HCT116 (cell line): ENCODE data around the gene SERTAD4. TPM values are rescaled to one million over a fixed set of nuclear protein-coding genes. Genes with fewer than 3 reads are reported as not detected.

Experiments
- ATAC-seq: fragments of 200-7000 bp; cut with Tn5 transposase; 2 replicates; pipeline ENCODE4 v1.9.1; 2020; ENCODE audit warnings: mild to moderate bottlenecking, moderate library complexity
- BruUV-seq: library from RNA; stranded (reverse); fragments of 400-500 nt; replicated peaks from 2 replicates; lab custom pipeline; 2021; lab: Mats Ljungman, UMichigan
- CTCF ChIA-PET: fragments of 300-600 bp; sonication (Branson Sonifier 250); formaldehyde crosslinking; loops from one replicate; lab custom pipeline; 2021; ENCODE audit warnings: antibody characterized with exemption; lab: Charles Lee
- POLR2A ChIA-PET: fragments of 300-600, 350-600 bp; sonication (Branson Sonifier 250); formaldehyde crosslinking; loops from one replicate; lab custom pipeline; 2021; ENCODE audit warnings: antibody characterized with exemption; lab: Charles Lee
- RAD21 ChIA-PET, 2 experiments: fragments of 300-600 bp; sonication (Branson Sonifier 250); formaldehyde crosslinking; loops; one replicate each; lab custom pipeline; 2023; ENCODE audit warnings: low total read pairs in 2 of 2; ENCODE audit not compliant: uncharacterized antibody in 2 of 2, unreplicated experiment in 2 of 2, low non-redundant PET in 1 of 2; lab: Charles Lee
- DNase-seq: peaks from one replicate; pipeline ENCODE4 v3.0.0-alpha.2; 2010; ENCODE audit warnings: low read depth, low spot score
- H2AFZ ChIP-seq: fragments of 200-600 bp; shearing (Covaris generic), sonication (generic); 2 replicates; pipeline ENCODE4 v1.6.1; 2017; ENCODE audit warnings: low read depth, mixed run types, mixed read lengths, antibody characterized with exemption, low read length; ENCODE audit not compliant: poor library complexity, severe bottlenecking
- H3K27ac ChIP-seq: 2 replicates; pipeline ENCODE4 v1.5.1; 2012; ENCODE audit warnings: low read depth, low read length
- H3K27me3 ChIP-seq: fragments of 200-600 bp; sonication (generic); 2 replicates; pipeline ENCODE4 v1.6.1; 2016; ENCODE audit warnings: mixed run types, low read length, mixed read lengths; ENCODE audit not compliant: insufficient read depth
- H3K36me3 ChIP-seq, 2 experiments: fragments of 200-500 bp in 1 of 2; fragments of 200-600 bp in 1 of 2; sonication (Bioruptor generic) in 1 of 2; sonication (generic) in 1 of 2; 2 replicates each; pipeline versions ENCODE4 v1.5.1 to v1.6.1; 2014 to 2016; ENCODE audit warnings: low read length in 2 of 2, inconsistent platforms in 1 of 2, mixed read lengths in 1 of 2, mixed run types in 1 of 2; ENCODE audit not compliant: insufficient read depth in 2 of 2, control insufficient read depth in 1 of 2
- H3K4me1 ChIP-seq, 2 experiments: fragments of 200-600 bp in 1 of 2; sonication (generic) in 1 of 2; 2 replicates each; pipeline versions ENCODE4 v1.5.1 to v1.6.1; 2012 to 2017; ENCODE audit warnings: low read length in 2 of 2, inconsistent platforms in 1 of 2, mild to moderate bottlenecking in 1 of 2, mixed read lengths in 1 of 2, mixed run types in 1 of 2, moderate library complexity in 1 of 2; ENCODE audit not compliant: insufficient read depth in 2 of 2, control insufficient read depth in 1 of 2
- H3K4me2 ChIP-seq: fragments of 200-600 bp; sonication (generic); 2 replicates; pipeline ENCODE4 v1.6.1; 2017; ENCODE audit warnings: mixed run types, low read length, mixed read lengths
- H3K4me3 ChIP-seq, 2 experiments: fragments of 200-600 bp in 1 of 2; sonication (generic) in 1 of 2; replicated peaks in 1 of 2; 2 replicates each; pipeline ENCODE4 v1.5.1; 2011 to 2016; ENCODE audit warnings: low read length in 2 of 2, control low read depth in 1 of 2, low read depth in 1 of 2, mild to moderate bottlenecking in 1 of 2, mixed read lengths in 1 of 2, mixed run types in 1 of 2
- H3K79me2 ChIP-seq: fragments of 200-600 bp; sonication (generic); 2 replicates; pipeline ENCODE4 v1.6.1; 2017; ENCODE audit warnings: mild to moderate bottlenecking, mixed run types, low read length, moderate library complexity, mixed read lengths; ENCODE audit not compliant: insufficient read depth
- H3K9ac ChIP-seq: fragments of 200-600 bp; sonication (generic); 2 replicates; pipeline ENCODE4 v1.6.1; 2016; ENCODE audit warnings: low read length, mixed read lengths
- H3K9me2 ChIP-seq: fragments of 200-600 bp; sonication (generic), shearing (Covaris generic); 2 replicates; pipeline ENCODE4 v1.6.1; 2017; ENCODE audit warnings: mixed run types, mild to moderate bottlenecking, moderate library complexity; ENCODE audit not compliant: insufficient read depth
- H3K9me3 ChIP-seq, 2 experiments: fragments of 200-500 bp in 1 of 2; fragments of 200-600 bp in 1 of 2; sonication (Bioruptor generic) in 1 of 2; sonication (generic) in 1 of 2; 2 replicates each; pipeline ENCODE4 v1.6.1; 2014 to 2017; ENCODE audit warnings: low read length in 2 of 2, mixed read lengths in 2 of 2, inconsistent platforms in 1 of 2, low read depth in 1 of 2, mild to moderate bottlenecking in 1 of 2, mixed run types in 1 of 2, moderate library complexity in 1 of 2; ENCODE audit not compliant: control insufficient read depth in 1 of 2, insufficient read depth in 1 of 2
- H4K20me1 ChIP-seq: fragments of 200-600 bp; sonication (generic), shearing (Covaris generic); 2 replicates; pipeline ENCODE4 v1.6.1; 2017; ENCODE audit warnings: mixed run types, mild to moderate bottlenecking, moderate library complexity; ENCODE audit not compliant: insufficient read depth
- EGR1 ChIP-seq: IDR thresholded peaks from 2 replicates; pipeline ENCODE4 v1.6.1; 2012; ENCODE audit warnings: low read depth
- FOSL1 ChIP-seq: IDR thresholded peaks from 2 replicates; pipeline ENCODE4 v1.6.1; 2012; ENCODE audit warnings: low read depth
- JUND ChIP-seq: IDR thresholded peaks from 2 replicates; pipeline ENCODE4 v1.6.1; 2012
- MAX ChIP-seq: IDR thresholded peaks from 2 replicates; pipeline ENCODE4 v1.6.1; 2012
- RAD21 ChIP-seq: IDR thresholded peaks from 2 replicates; pipeline ENCODE4 v1.6.1; 2012; ENCODE audit warnings: low read depth, mild to moderate bottlenecking
- TCF7L2 ChIP-seq: IDR thresholded peaks from 2 replicates; pipeline ENCODE4 v1.7.0; 2011; ENCODE audit warnings: borderline replicate concordance, inconsistent platforms; ENCODE audit not compliant: insufficient read depth, insufficient read length; ENCODE audit errors: extremely low read depth
- intact Hi-C: fragments of 100-400 bp; cut with micrococcal nuclease; formaldehyde crosslinking; loops from 2 replicates; pipeline ENCODE4 v1.10.0; 2022
- total RNA-seq: library from RNA; stranded (reverse); gene quantifications from one replicate; pipeline ENCODE4 v1.2.1, GENCODE V29; 2021; ENCODE audit not compliant: unreplicated experiment
- TF ChIP-seq, protein P1 (sequence below), 3 experiments: fragments of 200-600 bp in 1 of 3; sonication (generic) in 1 of 3; IDR thresholded peaks in 2 of 3; conservative IDR thresholded peaks in 1 of 3; 2 replicates each; pipeline ENCODE4 v1.5.1; 2012 to 2017; ENCODE audit warnings: low read depth in 2 of 3, low read length in 2 of 3, antibody characterized with exemption in 1 of 3, borderline replicate concordance in 1 of 3, control low read depth in 1 of 3, mild to moderate bottlenecking in 1 of 3, mixed read lengths in 1 of 3, mixed run types in 1 of 3, moderate library complexity in 1 of 3; ENCODE audit not compliant: insufficient read depth in 1 of 3

SERTAD4 gene
- total RNA-seq, 1 experiment from 2014 or later = 0.07 TPM

- POLR2A ChIA-PET = no interaction called here
- ATAC-seq = no peak
- intact Hi-C loops = no loop called here
Observed at GRCh38 chr1:210207597-210208450, 24.8 kb upstream of the SERTAD4 start.

GRCh38 chr1:210213335-210213734, 19.3 kb upstream of the SERTAD4 start:
- ATAC-seq (no peak), DNase-seq (no peak)
- no peaks in the 10 kb centered on the region for H4K20me1 ChIP-seq
- ChIA-PET RAD21 (no interaction called here), CTCF (no interaction called here), POLR2A (no interaction called here)
- intact Hi-C loops = no loop called here
- no peak overlapping the region for H3K9ac ChIP-seq
- H2AFZ ChIP-seq = no peak overlapping the region
- 0 out of 2 replicates have a peak, but pooled peaks cover 5% of the 10 kb centered on the region for H3K27me3 ChIP-seq
- no peaks in the 10 kb centered on the region for H3K36me3 ChIP-seq
- H3K4me2 ChIP-seq = no peak overlapping the region
- H3K9me2 ChIP-seq = no peaks in the 10 kb centered on the region
- no peak overlapping the region for H3K4me3 ChIP-seq
- no peak overlapping the region for H3K27ac ChIP-seq
- no peaks in the 10 kb centered on the region for H3K9me3 ChIP-seq
- no peaks in the 10 kb centered on the region for H3K4me1 ChIP-seq
- no TSS peak for BruUV-seq
- no peaks in the 10 kb centered on the region for H3K79me2 ChIP-seq
- TF ChIP-seq MAX (no peak), RAD21 (no peak), EGR1 (no peak), TCF7L2 (no peak)
- TF ChIP-seq, protein P1, sequence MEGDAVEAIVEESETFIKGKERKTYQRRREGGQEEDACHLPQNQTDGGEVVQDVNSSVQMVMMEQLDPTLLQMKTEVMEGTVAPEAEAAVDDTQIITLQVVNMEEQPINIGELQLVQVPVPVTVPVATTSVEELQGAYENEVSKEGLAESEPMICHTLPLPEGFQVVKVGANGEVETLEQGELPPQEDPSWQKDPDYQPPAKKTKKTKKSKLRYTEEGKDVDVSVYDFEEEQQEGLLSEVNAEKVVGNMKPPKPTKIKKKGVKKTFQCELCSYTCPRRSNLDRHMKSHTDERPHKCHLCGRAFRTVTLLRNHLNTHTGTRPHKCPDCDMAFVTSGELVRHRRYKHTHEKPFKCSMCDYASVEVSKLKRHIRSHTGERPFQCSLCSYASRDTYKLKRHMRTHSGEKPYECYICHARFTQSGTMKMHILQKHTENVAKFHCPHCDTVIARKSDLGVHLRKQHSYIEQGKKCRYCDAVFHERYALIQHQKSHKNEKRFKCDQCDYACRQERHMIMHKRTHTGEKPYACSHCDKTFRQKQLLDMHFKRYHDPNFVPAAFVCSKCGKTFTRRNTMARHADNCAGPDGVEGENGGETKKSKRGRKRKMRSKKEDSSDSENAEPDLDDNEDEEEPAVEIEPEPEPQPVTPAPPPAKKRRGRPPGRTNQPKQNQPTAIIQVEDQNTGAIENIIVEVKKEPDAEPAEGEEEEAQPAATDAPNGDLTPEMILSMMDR (IDR thresholded peaks at IDR 0.05 in 2 of 3, conservative IDR thresholded peaks at IDR 0.05 in 1 of 3; ENCODE audit: borderline replicate concordance in 1 of 3, insufficient read depth in 1 of 3, low read depth in 2 of 3, low read length in 2 of 3) = no peak

More at GRCh38 chr1:210207597-210208450, 24.8 kb upstream of the SERTAD4 start:
- Histone ChIP-seq H3K79me2 (no peaks in the 10 kb centered on the region), H3K4me2 (no peak overlapping the region), H3K36me3 (no peaks in the 10 kb centered on the region), H2AFZ (no peak overlapping the region), H3K4me3 (no peak overlapping the region), H3K9me2 (no peaks in the 10 kb centered on the region), H3K27ac (no peak overlapping the region), H3K9ac (no peak overlapping the region), H3K4me1 (no peaks in the 10 kb centered on the region), H3K9me3 (no peaks in the 10 kb centered on the region), H3K27me3 (no peaks in the 10 kb centered on the region), H4K20me1 (no peaks in the 10 kb centered on the region)
- CTCF ChIA-PET = no interaction called here
- RAD21 ChIA-PET = no interaction called here
- BruUV-seq = no TSS peak
- TF ChIP-seq JUND (no peak), FOSL1 (no peak)
- DNase-seq = no peak
